Omental fat pad (tissue), 4 donors: ENCODE data around the gene CXCL12. TPM values are rescaled to one million over a fixed set of nuclear protein-coding genes. Genes with fewer than 3 reads are reported as not detected.

Source experiments
- ATAC-seq: fragments of 150-250 bp; one replicate; pipeline ENCODE4 v1.9.1; 2016; ENCODE audit warnings: mild to moderate bottlenecking, moderate library complexity; ENCODE audit not compliant: low FRiP score
- DNase-seq: peaks from one replicate; pipeline ENCODE4 v3.0.0-alpha.2; 2019; ENCODE audit warnings: low spot score
- CTCF ChIP-seq, 3 donors: fragments of 450-650 bp; IDR thresholded peaks; one replicate each; pipeline ENCODE4 v1.5.1; 2016 to 2017; ENCODE audit warnings: antibody characterized with exemption in 3 of 3, mild to moderate bottlenecking in 3 of 3, moderate library complexity in 2 of 3
- total RNA-seq, 4 donors: library from RNA; depleted of rRNA; stranded (reverse); fragments of >200 nt; gene quantifications; one replicate each; pipeline ENCODE4 v1.1.0, GENCODE V29; 2016

CXCL12 gene
- total RNA-seq, 4 donors from 2014 or later: 53.4 to 277 (median 117) TPM

GRCh38 chr10:44352316-44353127 is 32.4 kb downstream of the CXCL12 start:
- TF ChIP-seq CTCF (IDR thresholded peaks at IDR 0.05): no peak
- DNase-seq: no peak
- ATAC-seq: no peak

DNA sequence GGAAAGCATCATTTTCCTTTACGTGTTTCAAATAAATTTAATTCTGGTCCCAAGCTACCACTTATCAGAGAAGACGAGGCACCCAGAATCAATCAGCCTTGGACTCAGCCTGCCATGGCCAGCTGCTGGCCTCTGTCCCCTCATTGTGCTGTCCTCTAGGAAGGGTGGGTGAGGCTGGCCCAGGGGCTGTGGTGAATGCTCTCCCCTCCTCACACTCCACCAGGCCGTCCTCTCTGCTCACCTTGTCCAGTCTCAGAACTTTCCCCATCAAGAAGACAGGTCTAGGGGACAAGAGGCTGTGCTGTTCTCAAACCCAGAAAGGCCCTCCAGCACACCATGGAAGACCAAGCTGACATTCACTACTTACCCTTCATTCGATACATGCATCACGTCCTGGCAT is 36.4 kb downstream of the CXCL12 start:
- no peak for DNase-seq
- no peak for ATAC-seq
- TF ChIP-seq CTCF (IDR thresholded peaks at IDR 0.05): no peak

DNA sequence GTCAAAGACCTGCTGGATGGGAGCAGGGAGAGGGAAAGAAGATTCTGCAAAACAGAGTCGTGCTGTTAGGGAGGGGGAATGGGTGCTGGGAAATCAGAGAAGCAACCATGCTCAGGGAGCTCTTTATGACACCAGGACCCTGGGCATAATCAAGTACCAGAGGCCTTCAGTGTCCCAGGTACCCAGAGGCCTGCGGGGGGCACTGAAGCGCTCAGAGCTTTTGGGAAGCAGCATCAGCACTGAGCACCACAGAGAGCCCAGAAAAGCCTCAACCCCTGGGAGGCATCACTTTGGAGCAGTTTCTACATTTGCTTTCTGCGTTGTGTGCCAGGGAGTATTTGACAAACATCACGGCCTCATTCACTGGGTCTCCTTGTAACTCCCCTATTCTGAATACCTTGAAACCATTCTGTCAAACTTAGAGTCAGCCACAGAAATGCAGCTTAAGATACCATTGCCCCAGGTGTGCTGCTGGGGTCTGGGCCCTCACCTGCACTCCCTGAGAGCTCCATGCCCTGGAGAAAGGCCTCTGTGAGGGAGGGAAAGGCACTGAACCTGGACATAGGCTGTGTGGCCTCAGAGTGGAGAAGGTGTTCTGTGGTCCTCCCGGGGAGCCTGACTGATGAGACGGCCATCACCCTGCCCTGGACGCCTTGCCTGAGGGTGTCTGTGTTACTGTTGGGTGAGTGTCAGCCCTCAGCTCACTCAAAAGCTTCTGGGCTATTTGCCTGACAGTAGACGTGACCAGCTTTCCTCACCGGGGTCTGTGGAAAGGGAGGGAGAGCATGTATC is 37.1 kb downstream of the CXCL12 start:
- TF ChIP-seq CTCF (IDR thresholded peaks at IDR 0.05): no peak

DNA sequence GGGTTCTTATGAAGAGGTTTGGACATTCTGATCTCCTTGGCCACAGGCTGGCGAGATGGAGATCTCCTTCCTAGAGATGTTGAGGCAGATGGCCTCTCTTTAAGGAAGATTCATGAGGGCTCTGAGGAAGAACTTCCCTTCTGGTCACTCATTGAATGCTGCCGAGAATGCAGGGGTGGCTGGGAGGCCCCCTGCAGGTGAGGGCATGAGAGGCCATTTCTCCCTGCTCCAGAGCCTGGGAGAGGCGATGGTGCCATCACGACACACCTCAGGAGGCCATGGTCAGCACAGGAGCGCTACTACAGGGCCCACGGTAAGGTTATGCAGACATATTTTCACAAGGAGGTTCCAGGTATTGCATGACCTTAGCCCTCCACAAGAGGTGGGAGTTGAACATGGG is 40.2 kb downstream of the CXCL12 start:
- DNase-seq: no peak
- TF ChIP-seq CTCF (IDR thresholded peaks at IDR 0.05): no peak
- ATAC-seq: no peak

More for the DNA sequence above, 37.1 kb downstream of the CXCL12 start:
- no peak for DNase-seq
- no peak for ATAC-seq

- no peak for TF ChIP-seq CTCF (IDR thresholded peaks at IDR 0.05)
- DNase-seq: no peak
- ATAC-seq: no peak
Measured at GRCh38 chr10:44343843-44344242, 41.1 kb downstream of the CXCL12 start.

DNA sequence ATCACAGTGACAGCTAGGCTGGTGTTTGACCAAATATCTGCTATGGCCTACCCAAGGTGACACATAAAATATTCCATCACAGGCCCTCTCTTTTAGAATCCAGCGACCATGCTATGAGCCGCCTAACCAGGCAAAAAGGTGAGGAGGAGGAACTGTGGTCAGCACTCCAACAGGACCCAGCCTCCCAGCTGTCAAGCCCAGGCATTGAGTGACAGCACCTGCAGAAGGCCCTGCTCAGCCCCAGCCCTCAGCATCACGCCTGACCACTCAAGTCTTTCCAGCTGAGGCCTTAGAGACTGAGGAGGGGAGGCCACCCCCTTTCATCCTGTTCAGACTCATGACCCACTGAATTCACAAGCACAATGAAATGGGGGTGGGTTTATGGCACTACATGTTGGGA is 43.0 kb downstream of the CXCL12 start:
- ATAC-seq (no peak), DNase-seq (no peak)
- TF ChIP-seq CTCF (IDR thresholded peaks at IDR 0.05): no peak
